ENCODE results near the gene TMEM17.

The TMEM17 gene

DNA sequence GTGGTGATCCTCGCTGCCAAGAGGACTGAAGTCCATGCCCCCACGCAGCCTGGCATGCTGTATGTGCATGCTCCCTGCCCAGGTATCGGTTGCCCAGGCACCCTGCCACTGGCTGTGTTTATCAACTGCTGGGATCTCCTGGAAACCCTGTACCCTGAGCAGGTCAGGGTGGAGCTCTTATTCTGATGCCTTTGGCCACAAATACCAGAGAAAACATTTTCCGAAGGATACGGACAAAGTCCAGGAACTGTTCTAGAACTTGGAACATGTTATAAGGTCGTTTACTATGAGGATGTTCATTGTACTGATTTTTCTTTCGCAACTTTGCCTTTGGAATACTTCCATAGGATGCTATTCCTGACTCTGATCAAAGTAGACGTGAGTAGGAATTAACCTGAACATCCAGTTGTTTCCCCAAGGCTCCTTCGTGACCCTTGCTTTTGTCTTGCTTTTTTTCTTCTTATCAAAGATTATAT is 55.2 kb downstream of the TMEM17 start:
- TF ChIP-seq, protein P1, sequence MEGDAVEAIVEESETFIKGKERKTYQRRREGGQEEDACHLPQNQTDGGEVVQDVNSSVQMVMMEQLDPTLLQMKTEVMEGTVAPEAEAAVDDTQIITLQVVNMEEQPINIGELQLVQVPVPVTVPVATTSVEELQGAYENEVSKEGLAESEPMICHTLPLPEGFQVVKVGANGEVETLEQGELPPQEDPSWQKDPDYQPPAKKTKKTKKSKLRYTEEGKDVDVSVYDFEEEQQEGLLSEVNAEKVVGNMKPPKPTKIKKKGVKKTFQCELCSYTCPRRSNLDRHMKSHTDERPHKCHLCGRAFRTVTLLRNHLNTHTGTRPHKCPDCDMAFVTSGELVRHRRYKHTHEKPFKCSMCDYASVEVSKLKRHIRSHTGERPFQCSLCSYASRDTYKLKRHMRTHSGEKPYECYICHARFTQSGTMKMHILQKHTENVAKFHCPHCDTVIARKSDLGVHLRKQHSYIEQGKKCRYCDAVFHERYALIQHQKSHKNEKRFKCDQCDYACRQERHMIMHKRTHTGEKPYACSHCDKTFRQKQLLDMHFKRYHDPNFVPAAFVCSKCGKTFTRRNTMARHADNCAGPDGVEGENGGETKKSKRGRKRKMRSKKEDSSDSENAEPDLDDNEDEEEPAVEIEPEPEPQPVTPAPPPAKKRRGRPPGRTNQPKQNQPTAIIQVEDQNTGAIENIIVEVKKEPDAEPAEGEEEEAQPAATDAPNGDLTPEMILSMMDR (IDR thresholded peaks at IDR 0.05; ENCODE audit: low read depth, low read length): no peak
- no peak overlapping the region for H3K4me3 ChIP-seq (replicated peaks in 1 of 2; ENCODE audit: low read depth in 2 of 2, low read length in 2 of 2)
- DNase-seq (ENCODE audit: low read depth in 2 of 2): no peak
